ENCODE results near the gene EME1. TPM values are rescaled to one million over a fixed set of nuclear protein-coding genes. Genes with fewer than 3 reads are reported as not detected.

EME1 gene
- total RNA-seq, 6 experiments from 2014 or later = 0.12 to 1.3 (median 0.66) TPM; not detected in 2

GRCh38 chr17:50345432-50346312 is 27.4 kb upstream of the EME1 start, which contains the start of gene XYLT2:
XYLT2 (plus strand) TSS chr17:50346126; CDS start chr17:50346141, 15 bp downstream.
- WGBS (ENCODE audit: insufficient coverage, low coverage, low lambda C conversion rate, missing lambda C conversion rate) = 14% methylated on average over 1 of the region's 87 CpGs
- H3K4me3 ChIP-seq = peak within 1 kb of the TSS; percentile 61 to 81 (median 62)
- peak; percentile 93 to 99 (median 94) for ATAC-seq
- DNase-seq = peak; percentile 92
- no peaks in the 10 kb centered on the region for H3K9me3 ChIP-seq
- H3K27me3 ChIP-seq = no peaks in the 10 kb centered on the region
- peak; percentile 46 for TF ChIP-seq POLR2A (IDR thresholded peaks at IDR 0.05)
- TF ChIP-seq, protein P1, sequence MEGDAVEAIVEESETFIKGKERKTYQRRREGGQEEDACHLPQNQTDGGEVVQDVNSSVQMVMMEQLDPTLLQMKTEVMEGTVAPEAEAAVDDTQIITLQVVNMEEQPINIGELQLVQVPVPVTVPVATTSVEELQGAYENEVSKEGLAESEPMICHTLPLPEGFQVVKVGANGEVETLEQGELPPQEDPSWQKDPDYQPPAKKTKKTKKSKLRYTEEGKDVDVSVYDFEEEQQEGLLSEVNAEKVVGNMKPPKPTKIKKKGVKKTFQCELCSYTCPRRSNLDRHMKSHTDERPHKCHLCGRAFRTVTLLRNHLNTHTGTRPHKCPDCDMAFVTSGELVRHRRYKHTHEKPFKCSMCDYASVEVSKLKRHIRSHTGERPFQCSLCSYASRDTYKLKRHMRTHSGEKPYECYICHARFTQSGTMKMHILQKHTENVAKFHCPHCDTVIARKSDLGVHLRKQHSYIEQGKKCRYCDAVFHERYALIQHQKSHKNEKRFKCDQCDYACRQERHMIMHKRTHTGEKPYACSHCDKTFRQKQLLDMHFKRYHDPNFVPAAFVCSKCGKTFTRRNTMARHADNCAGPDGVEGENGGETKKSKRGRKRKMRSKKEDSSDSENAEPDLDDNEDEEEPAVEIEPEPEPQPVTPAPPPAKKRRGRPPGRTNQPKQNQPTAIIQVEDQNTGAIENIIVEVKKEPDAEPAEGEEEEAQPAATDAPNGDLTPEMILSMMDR (IDR thresholded peaks at IDR 0.05) = no peak
- intact Hi-C loops (cut with DNase I) = no loop called here
- H3K27ac ChIP-seq = peak within 1 kb of the TSS in 1 of 3 donors; percentile 32
- no peaks in the 10 kb centered on the region for H3K36me3 ChIP-seq
- peaks cover 0 to 10% (median 3%) of the 10 kb centered on the region in 4 donors for H3K4me1 ChIP-seq

- intact Hi-C loops (cut with DNase I) = no loop called here
- TF ChIP-seq POLR2A (IDR thresholded peaks at IDR 0.05) = no peak
- TF ChIP-seq, protein P1 (IDR thresholded peaks at IDR 0.05) = no peak
- peak overlapping the region in 1 of 3 donors; percentile 32 for H3K27ac ChIP-seq
- ATAC-seq (peak; percentile 18 to 48 (median 30)), DNase-seq (peak in 2 of 3 donors; percentile 60 to 70)
- 3% methylated on average over 15 of the region's 57 CpGs for WGBS (ENCODE audit: insufficient coverage, low coverage, low lambda C conversion rate, missing lambda C conversion rate)
- no peaks in the 10 kb centered on the region for H3K27me3 ChIP-seq
- H3K4me1 ChIP-seq = peaks cover 0 to 10% (median 3%) of the 10 kb centered on the region in 4 donors
- H3K36me3 ChIP-seq = no peaks in the 10 kb centered on the region
- H3K4me3 ChIP-seq = peak overlapping the region; percentile 61 to 81 (median 62)
- no peaks in the 10 kb centered on the region for H3K9me3 ChIP-seq
Observed at GRCh38 chr17:50346313-50347116, 26.5 kb upstream of the EME1 start.

- Histone ChIP-seq H3K27me3 (no peaks in the 10 kb centered on the region), H3K27ac (no peak overlapping the region), H3K4me1 (peaks cover 0 to 10% (median 3%) of the 10 kb centered on the region in 4 donors), H3K4me3 (peak overlapping the region; percentile 61 to 81 (median 62)), H3K36me3 (no peaks in the 10 kb centered on the region), H3K9me3 (no peaks in the 10 kb centered on the region)
- no CpG with 5 or more reads among the region's 17 CpGs for WGBS (ENCODE audit: insufficient coverage, low coverage, low lambda C conversion rate, missing lambda C conversion rate)
- peak in 1 of 3 donors; percentile 41 for DNase-seq
- TF ChIP-seq, protein P1 (IDR thresholded peaks at IDR 0.05) = no peak
- no peak for TF ChIP-seq POLR2A (IDR thresholded peaks at IDR 0.05)
- ATAC-seq = no peak
- intact Hi-C loops (cut with DNase I) = no loop called here
Observed at GRCh38 chr17:50347117-50347893, 25.7 kb upstream of the EME1 start.

- Histone ChIP-seq H3K4me3 (no peak overlapping the region), H3K9me3 (no peaks in the 10 kb centered on the region), H3K36me3 (no peaks in the 10 kb centered on the region), H3K27ac (no peak overlapping the region), H3K27me3 (no peaks in the 10 kb centered on the region), H3K4me1 (peaks cover 0 to 10% (median 3%) of the 10 kb centered on the region in 4 donors)
- ATAC-seq = no peak
- TF ChIP-seq, protein P1 (IDR thresholded peaks at IDR 0.05) = no peak
- no peak for TF ChIP-seq POLR2A (IDR thresholded peaks at IDR 0.05)
- DNase-seq = no peak
- intact Hi-C loops (cut with DNase I) = no loop called here
- WGBS (ENCODE audit: insufficient coverage, low coverage, low lambda C conversion rate, missing lambda C conversion rate) = 71% methylated on average over 3 of the region's 3 CpGs
Observed at GRCh38 chr17:50347894-50348291, 25.1 kb upstream of the EME1 start.

Measured in right lobe of liver (tissue), 6 donors.